MCF 10A (cell line): ENCODE measurements around the gene PSMC5. TPM values are rescaled to one million over a fixed set of nuclear protein-coding genes. Genes with fewer than 3 reads are reported as not detected.

ENCODE experiments used
- BruUV-seq: library from RNA; stranded (reverse); fragments of 400-500 nt; replicated peaks from 2 replicates; lab custom pipeline; 2021; lab: Mats Ljungman, UMichigan
- CTCF ChIA-PET: fragments of 300-600 bp; sonication (Branson Sonifier 250); formaldehyde crosslinking; extraction: SDS; loops from one replicate; lab custom pipeline; 2021; ENCODE audit warnings: antibody characterized with exemption, inconsistent platforms; lab: Yijun Ruan, JAX
- POLR2A ChIA-PET: fragments of 300-600, 350-650 bp; sonication (Branson Sonifier 250); formaldehyde crosslinking; extraction: SDS; loops from one replicate; lab custom pipeline; 2020; ENCODE audit warnings: antibody characterized with exemption, inconsistent platforms; lab: Yijun Ruan, JAX
- DNase-seq: peaks from one replicate; pipeline ENCODE4 v3.0.0-alpha.2; 2018; ENCODE audit not compliant: unreplicated experiment
- H3K27ac Mint-ChIP-seq: one replicate; pipeline ENCODE4 v1.8.0; 2022; ENCODE audit warnings: mild to moderate bottlenecking, low read depth, mixed read lengths; ENCODE audit not compliant: unreplicated experiment
- H3K27me3 Mint-ChIP-seq: one replicate; pipeline ENCODE4 v1.8.0; 2022; ENCODE audit warnings: mixed read lengths; ENCODE audit not compliant: insufficient read depth, unreplicated experiment
- H3K36me3 Mint-ChIP-seq: one replicate; pipeline ENCODE4 v1.8.0; 2022; ENCODE audit warnings: mild to moderate bottlenecking, moderate library complexity, mixed read lengths; ENCODE audit not compliant: insufficient read depth, unreplicated experiment
- H3K4me1 Mint-ChIP-seq: one replicate; pipeline ENCODE4 v1.8.0; 2022; ENCODE audit warnings: mixed read lengths; ENCODE audit not compliant: insufficient read depth, unreplicated experiment
- H3K4me3 Mint-ChIP-seq: one replicate; pipeline ENCODE4 v1.8.0; 2022; ENCODE audit warnings: mild to moderate bottlenecking, moderate library complexity, mixed read lengths; ENCODE audit not compliant: unreplicated experiment
- H3K9me3 Mint-ChIP-seq: one replicate; pipeline ENCODE4 v1.8.0; 2022; ENCODE audit warnings: mixed read lengths; ENCODE audit not compliant: unreplicated experiment
- CTCF ChIP-seq: fragments of 200-600 bp; IDR thresholded peaks from one replicate; pipeline ENCODE4 v1.8.0; 2022; ENCODE audit warnings: antibody characterized with exemption, mild to moderate bottlenecking; ENCODE audit not compliant: unreplicated experiment
- intact Hi-C: fragments of 100-400 bp; cut with micrococcal nuclease; formaldehyde crosslinking; loops from 2 replicates; pipeline ENCODE4 v1.14.1; 2022
- total RNA-seq: library from RNA; stranded (reverse); gene quantifications from 2 replicates; pipeline ENCODE4 v1.2.3, GENCODE V29; 2022

PSMC5 gene
- total RNA-seq, 1 experiment from 2014 or later = 148 TPM

GRCh38 chr17:63838631-63839171 lies 11.5 kb downstream of the PSMC5 start:
- H3K9me3 Mint-ChIP-seq = no peaks in the 10 kb centered on the region
- H3K4me3 Mint-ChIP-seq = peak overlapping the region; percentile 67
- H3K27me3 Mint-ChIP-seq = no peaks in the 10 kb centered on the region
- ChIA-PET CTCF (interaction anchor here (1.0 to 1.8 kb wide), 4 partner anchors 11 to 669 kb away, joined by 3 to 7 read pairs (median 4); partner anchors contain the start of genes FTSJ3 and PSMC5), POLR2A (interaction anchor here (0.6 to 9.6 kb wide), 19 partner anchors 11 to 668 kb away, joined by 3 to 187 read pairs (median 3); partner anchors contain the start of genes CCDC47, CEP95, DDX42 and DDX5)
- BruUV-seq = no TSS peak
- TF ChIP-seq CTCF = no peak
- H3K27ac Mint-ChIP-seq = peak overlapping the region; percentile 89
- peak; percentile 89 for DNase-seq
- H3K4me1 Mint-ChIP-seq = peaks cover 25% of the 10 kb centered on the region
- H3K36me3 Mint-ChIP-seq = peaks cover 52% of the 10 kb centered on the region
- intact Hi-C loops = loop anchor here (5.0 kb wide), 1 partner anchor 1166 kb away; no protein-coding TSS in a partner anchor

- no peak for DNase-seq
- POLR2A ChIA-PET = interaction anchor here (0.6 to 9.6 kb wide), 12 partner anchors 7 to 814 kb away, joined by 3 to 187 read pairs (median 6); partner anchors contain the start of genes CCDC47, DDX42, FTSJ3 and PSMC5
- Mint-ChIP-seq H3K36me3 (peaks cover 31% of the 10 kb centered on the region), H3K27me3 (no peaks in the 10 kb centered on the region), H3K27ac (peak overlapping the region; percentile 90), H3K9me3 (no peaks in the 10 kb centered on the region), H3K4me1 (peaks cover 33% of the 10 kb centered on the region), H3K4me3 (peak overlapping the region; percentile 93)
- CTCF ChIA-PET = interaction anchor here (2.0 kb wide), 1 partner anchor 25 kb away, joined by 7 read pairs; no protein-coding TSS in a partner anchor
- no peak for TF ChIP-seq CTCF
- BruUV-seq = no TSS peak
- intact Hi-C loops = no loop called here
Measured at GRCh38 chr17:63840591-63841349, 13.5 kb downstream of the PSMC5 start.

GRCh38 chr17:63841350-63842172 lies 14.3 kb downstream of the PSMC5 start:
- TF ChIP-seq CTCF = no peak
- Mint-ChIP-seq H3K4me3 (peak overlapping the region; percentile 93), H3K9me3 (no peaks in the 10 kb centered on the region), H3K36me3 (peaks cover 23% of the 10 kb centered on the region), H3K4me1 (peaks cover 36% of the 10 kb centered on the region), H3K27me3 (no peaks in the 10 kb centered on the region), H3K27ac (peak overlapping the region; percentile 90)
- ChIA-PET CTCF (interaction anchor here (2.0 kb wide), 1 partner anchor 24 kb away, joined by 7 read pairs; no protein-coding TSS in a partner anchor), POLR2A (interaction anchor here (0.9 to 9.6 kb wide), 11 partner anchors 8 to 306 kb away, joined by 3 to 187 read pairs (median 5); partner anchors contain the start of genes CCDC47, DDX42, FTSJ3 and PSMC5)
- intact Hi-C loops = no loop called here
- BruUV-seq = TSS peak; percentile 10
- DNase-seq = peak; percentile 45
